Measurements from ENCODE around the gene FOXN3. TPM values are rescaled to one million over a fixed set of nuclear protein-coding genes. Genes with fewer than 3 reads are reported as not detected.
A peak's percentile ranks its signal among the peaks of the same experiment; 100 is the strongest.
"Not testable (repeated sequence)": the region's sequence is repeated elsewhere in the genome, so short reads cannot be mapped to it uniquely, and the experiment has no call there.

Gene FOXN3
- total and polyA plus RNA-seq, 2 experiments from 2014 or later = 98.9 to 167 TPM

DNA sequence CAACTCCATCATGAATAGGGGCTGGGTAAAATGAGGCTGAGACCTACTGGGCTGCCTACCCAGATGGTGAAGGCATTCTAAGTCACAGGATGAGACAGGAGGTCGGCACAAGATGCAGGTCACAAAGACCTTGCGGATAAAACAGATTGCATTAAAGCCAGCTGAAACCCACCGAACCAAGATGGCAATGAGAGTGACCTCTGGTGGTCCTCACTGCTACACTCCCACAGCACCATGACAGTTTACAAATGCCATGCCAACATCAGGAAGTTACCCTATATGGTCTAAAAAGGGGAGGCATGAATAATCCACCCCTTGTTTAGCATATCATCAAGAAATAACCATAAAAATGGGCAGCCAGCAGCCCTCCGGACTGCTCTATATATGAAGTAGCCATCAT is 122.6 kb downstream of the FOXN3 start:
- peak overlapping the region; percentile 94 for H3K27ac Mint-ChIP-seq
- peak overlapping the region; percentile 29; the same call in 1 of the 3 replicates for H3K4me3 Mint-ChIP-seq
- H3K36me3 Mint-ChIP-seq (ENCODE audit: low read depth) = peaks cover 67% of the 10 kb centered on the region
- peak; percentile 40 to 51 for TF ChIP-seq CTCF (conservative IDR thresholded peaks at IDR 0.05; ENCODE audit: low read depth in 2 of 2)
- Histone ChIP-seq H3K27ac (ENCODE audit: low read depth) (peak overlapping the region; percentile 99), H3K79me2 (replicated peaks; ENCODE audit: insufficient read depth) (peaks cover 65% of the 10 kb centered on the region), H3K4me1 (ENCODE audit: insufficient read depth) (peaks cover 59% of the 10 kb centered on the region), H3F3A (replicated peaks; ENCODE audit: low read depth) (peaks cover 13% of the 10 kb centered on the region), H3K4me2 (peak overlapping the region; percentile 61)
- peaks cover 33% of the 10 kb centered on the region for H3K27me3 Mint-ChIP-seq (ENCODE audit: insufficient read depth, low read depth, poor library complexity)
- not testable (repeated sequence) for H2AFZ ChIP-seq; H4K20me1 ChIP-seq (replicated peaks; ENCODE audit: insufficient read depth); H3K4me3 ChIP-seq; H3K9me3 Mint-ChIP-seq; ATAC-seq; H3K36me3 ChIP-seq (ENCODE audit: insufficient read depth); H3K9me2 ChIP-seq (ENCODE audit: insufficient read depth); H3K27me3 ChIP-seq (ENCODE audit: insufficient read depth); DNase-seq (ENCODE audit: low spot score)
- peaks cover 82% of the 10 kb centered on the region for H3K4me1 Mint-ChIP-seq

DNA sequence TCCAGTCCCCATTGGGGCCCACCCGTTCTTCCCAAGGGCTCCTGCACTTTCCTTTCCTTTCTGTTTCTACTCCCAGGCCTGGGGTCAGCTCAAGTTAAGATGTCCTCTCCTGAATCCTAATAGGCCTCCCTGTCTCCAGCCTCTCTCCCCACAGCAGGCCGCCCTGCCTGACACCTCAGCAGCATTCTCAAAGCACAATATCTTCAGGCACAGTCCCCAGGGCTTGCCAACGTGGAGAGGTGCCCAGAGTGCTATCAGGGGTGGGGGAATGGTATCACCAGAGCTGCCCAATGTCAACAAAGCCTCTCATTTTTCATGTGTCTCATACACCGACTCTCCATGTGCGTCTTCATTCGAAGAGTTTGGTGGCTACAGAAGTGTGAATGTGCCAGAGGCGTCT is 123.0 kb downstream of the FOXN3 start:
- H3K4me3 ChIP-seq = peak overlapping the region; percentile 1; the same call in 1 of the 2 replicates
- H3K27me3 Mint-ChIP-seq (ENCODE audit: insufficient read depth, low read depth, poor library complexity) = peaks cover 32% of the 10 kb centered on the region
- no peak overlapping the region for H2AFZ ChIP-seq
- H3K4me1 ChIP-seq (ENCODE audit: insufficient read depth) = peaks cover 59% of the 10 kb centered on the region
- peaks cover 13% of the 10 kb centered on the region for H3F3A ChIP-seq (replicated peaks; ENCODE audit: low read depth)
- H3K27me3 ChIP-seq (ENCODE audit: insufficient read depth) = no peaks in the 10 kb centered on the region
- H3K79me2 ChIP-seq (replicated peaks; ENCODE audit: insufficient read depth) = peaks cover 65% of the 10 kb centered on the region
- H3K27ac Mint-ChIP-seq = peak overlapping the region; percentile 94
- H3K4me2 ChIP-seq = peak overlapping the region; percentile 61
- H3K4me3 Mint-ChIP-seq = peak overlapping the region; percentile 29; the same call in 2 of the 3 replicates
- ATAC-seq (peak; percentile 8; the same call in 1 of the 3 replicates), DNase-seq (ENCODE audit: low spot score) (no peak)
- no peaks in the 10 kb centered on the region for H3K36me3 ChIP-seq (ENCODE audit: insufficient read depth)
- H3K9me3 Mint-ChIP-seq = no peaks in the 10 kb centered on the region; the same call in 2 of the 3 replicates
- H3K36me3 Mint-ChIP-seq (ENCODE audit: low read depth) = peaks cover 63% of the 10 kb centered on the region
- H3K9me2 ChIP-seq (ENCODE audit: insufficient read depth) = no peaks in the 10 kb centered on the region
- H4K20me1 ChIP-seq (replicated peaks; ENCODE audit: insufficient read depth) = no peaks in the 10 kb centered on the region
- H3K4me1 Mint-ChIP-seq = peaks cover 79% of the 10 kb centered on the region
- H3K27ac ChIP-seq (ENCODE audit: low read depth) = peak overlapping the region; percentile 99
- TF ChIP-seq REST (IDR thresholded peaks at IDR 0.05; ENCODE audit: unreplicated experiment) = no peak
- TF ChIP-seq ZNF114 (CRISPR knock-in tag; IDR thresholded peaks at IDR 0.05) = no peak
- TF ChIP-seq JUNB (IDR thresholded peaks at IDR 0.05; ENCODE audit: unreplicated experiment) = no peak
- no peak for TF ChIP-seq STAT1 (IDR thresholded peaks at IDR 0.05; ENCODE audit: unreplicated experiment)
- TF ChIP-seq EZH2phosphoT487 (IDR thresholded peaks at IDR 0.05; ENCODE audit: unreplicated experiment) = no peak
- TF ChIP-seq CTCF (conservative IDR thresholded peaks at IDR 0.05; ENCODE audit: low read depth in 2 of 2) = no peak
- TF ChIP-seq, protein P1, sequence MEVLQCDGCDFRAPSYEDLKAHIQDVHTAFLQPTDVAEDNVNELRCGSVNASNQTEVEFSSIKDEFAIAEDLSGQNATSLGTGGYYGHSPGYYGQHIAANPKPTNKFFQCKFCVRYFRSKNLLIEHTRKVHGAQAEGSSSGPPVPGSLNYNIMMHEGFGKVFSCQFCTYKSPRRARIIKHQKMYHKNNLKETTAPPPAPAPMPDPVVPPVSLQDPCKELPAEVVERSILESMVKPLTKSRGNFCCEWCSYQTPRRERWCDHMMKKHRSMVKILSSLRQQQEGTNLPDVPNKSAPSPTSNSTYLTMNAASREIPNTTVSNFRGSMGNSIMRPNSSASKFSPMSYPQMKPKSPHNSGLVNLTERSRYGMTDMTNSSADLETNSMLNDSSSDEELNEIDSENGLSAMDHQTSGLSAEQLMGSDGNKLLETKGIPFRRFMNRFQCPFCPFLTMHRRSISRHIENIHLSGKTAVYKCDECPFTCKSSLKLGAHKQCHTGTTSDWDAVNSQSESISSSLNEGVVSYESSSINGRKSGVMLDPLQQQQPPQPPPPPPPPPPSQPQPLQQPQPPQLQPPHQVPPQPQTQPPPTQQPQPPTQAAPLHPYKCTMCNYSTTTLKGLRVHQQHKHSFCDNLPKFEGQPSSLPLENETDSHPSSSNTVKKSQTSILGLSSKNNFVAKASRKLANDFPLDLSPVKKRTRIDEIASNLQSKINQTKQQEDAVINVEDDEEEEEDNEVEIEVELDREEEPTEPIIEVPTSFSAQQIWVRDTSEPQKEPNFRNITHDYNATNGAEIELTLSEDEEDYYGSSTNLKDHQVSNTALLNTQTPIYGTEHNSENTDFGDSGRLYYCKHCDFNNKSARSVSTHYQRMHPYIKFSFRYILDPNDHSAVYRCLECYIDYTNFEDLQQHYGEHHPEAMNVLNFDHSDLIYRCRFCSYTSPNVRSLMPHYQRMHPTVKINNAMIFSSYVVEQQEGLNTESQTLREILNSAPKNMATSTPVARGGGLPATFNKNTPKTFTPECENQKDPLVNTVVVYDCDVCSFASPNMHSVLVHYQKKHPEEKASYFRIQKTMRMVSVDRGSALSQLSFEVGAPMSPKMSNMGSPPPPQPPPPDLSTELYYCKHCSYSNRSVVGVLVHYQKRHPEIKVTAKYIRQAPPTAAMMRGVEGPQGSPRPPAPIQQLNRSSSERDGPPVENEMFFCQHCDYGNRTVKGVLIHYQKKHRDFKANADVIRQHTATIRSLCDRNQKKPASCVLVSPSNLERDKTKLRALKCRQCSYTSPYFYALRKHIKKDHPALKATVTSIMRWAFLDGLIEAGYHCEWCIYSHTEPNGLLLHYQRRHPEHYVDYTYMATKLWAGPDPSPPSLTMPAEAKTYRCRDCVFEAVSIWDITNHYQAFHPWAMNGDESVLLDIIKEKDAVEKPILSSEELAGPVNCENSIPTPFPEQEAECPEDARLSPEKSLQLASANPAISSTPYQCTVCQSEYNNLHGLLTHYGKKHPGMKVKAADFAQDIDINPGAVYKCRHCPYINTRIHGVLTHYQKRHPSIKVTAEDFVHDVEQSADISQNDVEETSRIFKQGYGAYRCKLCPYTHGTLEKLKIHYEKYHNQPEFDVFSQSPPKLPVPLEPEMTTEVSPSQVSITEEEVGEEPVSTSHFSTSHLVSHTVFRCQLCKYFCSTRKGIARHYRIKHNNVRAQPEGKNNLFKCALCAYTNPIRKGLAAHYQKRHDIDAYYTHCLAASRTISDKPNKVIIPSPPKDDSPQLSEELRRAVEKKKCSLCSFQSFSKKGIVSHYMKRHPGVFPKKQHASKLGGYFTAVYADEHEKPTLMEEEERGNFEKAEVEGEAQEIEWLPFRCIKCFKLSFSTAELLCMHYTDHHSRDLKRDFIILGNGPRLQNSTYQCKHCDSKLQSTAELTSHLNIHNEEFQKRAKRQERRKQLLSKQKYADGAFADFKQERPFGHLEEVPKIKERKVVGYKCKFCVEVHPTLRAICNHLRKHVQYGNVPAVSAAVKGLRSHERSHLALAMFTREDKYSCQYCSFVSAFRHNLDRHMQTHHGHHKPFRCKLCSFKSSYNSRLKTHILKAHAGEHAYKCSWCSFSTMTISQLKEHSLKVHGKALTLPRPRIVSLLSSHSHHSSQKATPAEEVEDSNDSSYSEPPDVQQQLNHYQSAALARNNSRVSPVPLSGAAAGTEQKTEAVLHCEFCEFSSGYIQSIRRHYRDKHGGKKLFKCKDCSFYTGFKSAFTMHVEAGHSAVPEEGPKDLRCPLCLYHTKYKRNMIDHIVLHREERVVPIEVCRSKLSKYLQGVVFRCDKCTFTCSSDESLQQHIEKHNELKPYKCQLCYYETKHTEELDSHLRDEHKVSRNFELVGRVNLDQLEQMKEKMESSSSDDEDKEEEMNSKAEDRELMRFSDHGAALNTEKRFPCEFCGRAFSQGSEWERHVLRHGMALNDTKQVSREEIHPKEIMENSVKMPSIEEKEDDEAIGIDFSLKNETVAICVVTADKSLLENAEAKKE (CRISPR knock-in tag; IDR thresholded peaks at IDR 0.05) = no peak

Data from GM23338 (cell line).